A673 (cell line): ENCODE measurements around the gene SLC25A45. TPM values are rescaled to one million over a fixed set of nuclear protein-coding genes. Genes with fewer than 3 reads are reported as not detected.

Source experiments
- BruUV-seq: library from RNA; stranded (reverse); fragments of 400-500 nt; replicated peaks from 2 replicates; lab custom pipeline; 2021; lab: Mats Ljungman, UMichigan
- CTCF ChIA-PET: fragments of 300-600 bp; sonication (Branson Sonifier 250); formaldehyde crosslinking; loops from one replicate; lab custom pipeline; 2022; ENCODE audit warnings: antibody characterized with exemption; lab: Charles Lee
- POLR2A ChIA-PET: fragments of 300-600 bp; sonication (Branson Sonifier 250); formaldehyde crosslinking; loops from one replicate; lab custom pipeline; 2022; ENCODE audit warnings: antibody characterized with exemption; ENCODE audit not compliant: low non-redundant PET; lab: Charles Lee
- DNase-seq: peaks from one replicate; pipeline ENCODE4 v3.0.0-alpha.2; 2015; ENCODE audit warnings: low spot score
- H3K27ac ChIP-seq: fragments of 200-600 bp; sonication (generic); 2 replicates; pipeline ENCODE4 v1.5.1; 2016; ENCODE audit warnings: mixed run types, low read depth, mild to moderate bottlenecking, mixed read lengths, antibody characterized with exemption, low read length; ENCODE audit not compliant: poor library complexity, severe bottlenecking
- H3K27me3 ChIP-seq: fragments of 200-600 bp; sonication (generic); replicated peaks from 2 replicates; pipeline ENCODE4 v1.6.1; 2017; ENCODE audit warnings: mixed run types, low read depth, mild to moderate bottlenecking, mixed read lengths, antibody characterized with exemption, low read length; ENCODE audit not compliant: insufficient read depth, poor library complexity
- H3K36me3 ChIP-seq: fragments of 200-600 bp; sonication (generic); 2 replicates; pipeline ENCODE4 v1.6.1; 2016; ENCODE audit warnings: mixed run types, mild to moderate bottlenecking, mixed read lengths, antibody characterized with exemption, low read length; ENCODE audit not compliant: insufficient read depth, poor library complexity, severe bottlenecking
- H3K4me1 ChIP-seq: fragments of 200-600 bp; sonication (generic); 2 replicates; pipeline ENCODE4 v1.6.1; 2017; ENCODE audit warnings: mixed run types, mild to moderate bottlenecking, mixed read lengths, antibody characterized with exemption, low read length; ENCODE audit not compliant: insufficient read depth, poor library complexity, severe bottlenecking
- H3K4me3 ChIP-seq: fragments of 200-600 bp; sonication (generic); 2 replicates; pipeline ENCODE4 v1.5.1; 2016; ENCODE audit warnings: low read depth, mixed run types, mild to moderate bottlenecking, mixed read lengths, low read length; ENCODE audit not compliant: poor library complexity, severe bottlenecking
- H3K9me3 ChIP-seq: fragments of 200-600 bp; sonication (generic); 2 replicates; pipeline ENCODE4 v1.6.1; 2016; ENCODE audit warnings: mixed run types, low read depth, mild to moderate bottlenecking, mixed read lengths, antibody characterized with exemption, low read length; ENCODE audit not compliant: poor library complexity, severe bottlenecking
- CTCF ChIP-seq: fragments of 300-800, 200-600 bp; sonication (generic); conservative IDR thresholded peaks from 2 replicates; pipeline ENCODE4 v1.5.1; 2017; ENCODE audit warnings: low read depth, mild to moderate bottlenecking, antibody characterized with exemption, low read length, moderate library complexity, mixed read lengths
- EZH2 ChIP-seq: fragments of 200-600 bp; sonication (generic); IDR thresholded peaks from 2 replicates; pipeline ENCODE4 v1.6.1; 2017; ENCODE audit warnings: borderline replicate concordance, low read depth, mild to moderate bottlenecking, mixed read lengths, antibody characterized with exemption, low read length; ENCODE audit not compliant: poor library complexity, severe bottlenecking
- intact Hi-C: fragments of 100-400 bp; cut with micrococcal nuclease; formaldehyde crosslinking; loops from one replicate; pipeline ENCODE4 v1.10.0; 2022; ENCODE audit not compliant: unreplicated experiment
- total RNA-seq: library from RNA; stranded (reverse); gene quantifications from 2 replicates; pipeline ENCODE4 v1.2.3, GENCODE V29; 2021

SLC25A45 gene
- total RNA-seq, 1 experiment from 2014 or later, result 5.3 TPM

- CTCF ChIA-PET, result interaction anchor here (0.6 kb wide), 1 partner anchor 130 kb away, joined by 4 read pairs; no protein-coding TSS in a partner anchor
- H3K27me3 ChIP-seq, result no peaks in the 10 kb centered on the region
- no TSS peak for BruUV-seq
Observed at GRCh38 chr11:65378928-65379638, 3.4 kb downstream of the SLC25A45 start.

GRCh38 chr11:65378208-65378927 is 4.1 kb downstream of the SLC25A45 start:
- Histone ChIP-seq H3K4me1 (peaks cover 19% of the 10 kb centered on the region), H3K27me3 (no peaks in the 10 kb centered on the region), H3K27ac (peak overlapping the region; percentile 21), H3K36me3 (no peaks in the 10 kb centered on the region), H3K4me3 (no peak overlapping the region), H3K9me3 (no peaks in the 10 kb centered on the region)
- intact Hi-C loops, result no loop called here
- DNase-seq, result no peak
- ChIA-PET CTCF (interaction anchor here (0.5 kb wide), 1 partner anchor 47 kb away, joined by 7 read pairs; no protein-coding TSS in a partner anchor), POLR2A (no interaction called here)
- no TSS peak for BruUV-seq
- TF ChIP-seq CTCF, result 0 out of 2 replicates have a peak, but pooled peaks have one; percentile 17
- no peak for TF ChIP-seq EZH2

More at GRCh38 chr11:65378928-65379638, 3.4 kb downstream of the SLC25A45 start:
- H3K4me1 ChIP-seq, result peaks cover 26% of the 10 kb centered on the region
- DNase-seq, result no peak
- H3K9me3 ChIP-seq, result no peaks in the 10 kb centered on the region
- POLR2A ChIA-PET, result interaction anchor here (0.6 kb wide), 1 partner anchor 41 kb away, joined by 3 read pairs; no protein-coding TSS in a partner anchor
- no peaks in the 10 kb centered on the region for H3K36me3 ChIP-seq
- H3K4me3 ChIP-seq, result no peak overlapping the region
- H3K27ac ChIP-seq, result peak overlapping the region; percentile 21
- intact Hi-C loops, result no loop called here
- TF ChIP-seq EZH2, result no peak
- TF ChIP-seq CTCF, result no peak

- DNase-seq, result no peak
- POLR2A ChIA-PET, result no interaction called here
- Histone ChIP-seq H3K4me1 (peaks cover 13% of the 10 kb centered on the region), H3K36me3 (no peaks in the 10 kb centered on the region), H3K9me3 (no peaks in the 10 kb centered on the region), H3K4me3 (no peak overlapping the region), H3K27ac (no peak overlapping the region), H3K27me3 (no peaks in the 10 kb centered on the region)
- intact Hi-C loops, result no loop called here
- CTCF ChIA-PET, result no interaction called here
- no TSS peak for BruUV-seq
- TF ChIP-seq EZH2 (no peak), CTCF (no peak)
Observed at GRCh38 chr11:65377777-65378176, 4.7 kb downstream of the SLC25A45 start.
